Activated naive CD4-positive, alpha-beta T cell treated with anti-CD3 and anti-CD28 coated beads for 36 hours (primary cell): Measurements from ENCODE around the gene NTPCR. TPM values are rescaled to one million over a fixed set of nuclear protein-coding genes. Genes with fewer than 3 reads are reported as not detected.
A peak's percentile ranks its signal among the peaks of the same experiment; 100 is the strongest.

Source experiments
- CTCF ChIA-PET: fragments of 350-600 bp; sonication (Branson Sonifier 250); formaldehyde crosslinking; loops from one replicate; lab custom pipeline; 2021; ENCODE audit warnings: antibody characterized with exemption; lab: Charles Lee
- DNase-seq: peaks from one replicate; pipeline ENCODE4 v3.0.0-alpha.2; 2020
- H3K27ac Mint-ChIP-seq: one replicate; pipeline ENCODE4 v1.8.0; 2021; ENCODE audit warnings: mild to moderate bottlenecking, mixed read lengths
- H3K27me3 Mint-ChIP-seq: one replicate; pipeline ENCODE4 v1.8.0; 2021; ENCODE audit warnings: low read depth, mixed read lengths
- H3K36me3 Mint-ChIP-seq: one replicate; pipeline ENCODE4 v1.8.0; 2021; ENCODE audit warnings: low read depth, mixed read lengths
- H3K4me1 Mint-ChIP-seq: one replicate; pipeline ENCODE4 v1.8.0; 2021; ENCODE audit warnings: low read depth, mixed read lengths
- H3K4me3 Mint-ChIP-seq: one replicate; pipeline ENCODE4 v1.8.0; 2021; ENCODE audit warnings: mild to moderate bottlenecking, moderate library complexity, mixed read lengths
- H3K9me3 Mint-ChIP-seq: one replicate; pipeline ENCODE4 v1.8.0; 2021; ENCODE audit warnings: mixed read lengths
- intact Hi-C: fragments of 100-400 bp; cut with micrococcal nuclease; formaldehyde crosslinking; loops from one replicate; pipeline ENCODE4 v1.15.1; 2023
- total RNA-seq, 2 experiments: library from RNA; stranded (reverse); gene quantifications; one replicate each; pipeline ENCODE4 v1.2.3, GENCODE V29; 2021

NTPCR gene
- total RNA-seq, 2 experiments from 2014 or later = 53.1 TPM

DNA sequence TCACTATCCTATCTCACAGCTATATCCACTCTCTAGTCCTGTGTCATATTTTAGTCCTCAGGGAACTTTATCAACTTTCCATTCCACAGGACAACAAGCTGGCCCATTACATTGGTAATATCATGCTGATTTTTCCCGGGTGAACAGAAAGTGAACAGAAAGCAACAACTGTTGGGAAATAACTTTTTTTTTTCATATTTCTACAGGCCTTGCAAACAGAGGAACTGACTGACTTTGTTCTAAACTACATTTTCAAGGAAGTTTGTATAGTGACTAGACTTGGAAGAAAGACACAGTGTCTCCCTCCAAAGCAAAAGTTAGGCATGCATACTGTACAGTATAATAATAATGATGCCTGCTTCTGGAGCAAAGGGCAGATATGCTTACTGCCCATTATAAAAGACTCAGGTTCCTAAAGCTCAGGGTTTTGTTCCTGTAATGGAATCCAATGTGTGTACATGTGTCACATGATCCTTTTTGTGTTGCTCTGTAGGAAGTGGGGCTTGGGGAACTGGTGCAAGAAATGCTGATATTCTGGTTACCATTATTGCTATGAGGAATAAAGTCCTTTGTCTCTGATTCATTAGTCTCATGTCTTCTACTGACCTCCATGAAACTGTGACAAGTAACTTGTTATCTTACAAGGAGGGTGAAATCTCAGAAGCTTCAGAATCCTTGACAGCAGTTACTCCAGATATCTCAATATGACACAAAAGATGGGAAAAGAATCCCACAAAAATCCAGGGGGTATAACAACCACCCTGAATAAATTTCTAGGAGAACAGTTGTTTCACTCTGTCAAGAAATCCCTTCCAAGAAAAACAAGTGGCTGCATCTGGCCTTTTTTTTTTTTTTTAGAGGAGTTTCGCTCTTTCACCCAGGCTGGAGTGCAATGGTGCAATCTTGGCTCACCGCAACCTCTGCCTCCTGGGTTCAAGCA lies 17.7 kb upstream of the NTPCR start:
- CTCF ChIA-PET = no interaction called here
- H3K36me3 Mint-ChIP-seq = no peaks in the 10 kb centered on the region
- no peaks in the 10 kb centered on the region for H3K4me1 Mint-ChIP-seq
- no peak overlapping the region for H3K4me3 Mint-ChIP-seq
- intact Hi-C loops = no loop called here
- no peak for DNase-seq
- H3K27me3 Mint-ChIP-seq = no peaks in the 10 kb centered on the region
- H3K9me3 Mint-ChIP-seq = no peaks in the 10 kb centered on the region
- no peak overlapping the region for H3K27ac Mint-ChIP-seq

DNA sequence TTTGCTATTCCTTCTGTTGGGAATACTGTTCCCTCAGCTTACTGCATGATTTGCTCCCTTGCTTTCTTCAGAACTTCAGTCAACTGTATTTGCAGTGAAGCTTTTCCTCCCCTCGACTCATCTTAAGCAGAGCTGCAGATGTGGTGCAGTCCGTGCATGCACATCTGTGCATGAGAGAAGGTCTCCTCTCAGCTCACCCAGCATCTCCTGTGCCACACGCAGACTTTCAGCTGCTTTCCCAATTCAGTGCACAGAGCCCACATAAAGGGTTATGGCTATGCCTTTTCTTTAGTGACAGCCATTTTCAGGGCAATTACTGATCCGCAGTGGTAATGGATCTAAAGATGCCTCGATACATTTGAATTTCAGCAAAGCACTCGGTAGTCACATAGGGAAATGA lies 13.5 kb upstream of the NTPCR start:
- peaks cover 9% of the 10 kb centered on the region for H3K27me3 Mint-ChIP-seq
- no peak overlapping the region for H3K4me3 Mint-ChIP-seq
- DNase-seq = no peak
- intact Hi-C loops = no loop called here
- no peaks in the 10 kb centered on the region for H3K9me3 Mint-ChIP-seq
- CTCF ChIA-PET = no interaction called here
- no peak overlapping the region for H3K27ac Mint-ChIP-seq
- H3K4me1 Mint-ChIP-seq = no peaks in the 10 kb centered on the region
- H3K36me3 Mint-ChIP-seq = no peaks in the 10 kb centered on the region

DNA sequence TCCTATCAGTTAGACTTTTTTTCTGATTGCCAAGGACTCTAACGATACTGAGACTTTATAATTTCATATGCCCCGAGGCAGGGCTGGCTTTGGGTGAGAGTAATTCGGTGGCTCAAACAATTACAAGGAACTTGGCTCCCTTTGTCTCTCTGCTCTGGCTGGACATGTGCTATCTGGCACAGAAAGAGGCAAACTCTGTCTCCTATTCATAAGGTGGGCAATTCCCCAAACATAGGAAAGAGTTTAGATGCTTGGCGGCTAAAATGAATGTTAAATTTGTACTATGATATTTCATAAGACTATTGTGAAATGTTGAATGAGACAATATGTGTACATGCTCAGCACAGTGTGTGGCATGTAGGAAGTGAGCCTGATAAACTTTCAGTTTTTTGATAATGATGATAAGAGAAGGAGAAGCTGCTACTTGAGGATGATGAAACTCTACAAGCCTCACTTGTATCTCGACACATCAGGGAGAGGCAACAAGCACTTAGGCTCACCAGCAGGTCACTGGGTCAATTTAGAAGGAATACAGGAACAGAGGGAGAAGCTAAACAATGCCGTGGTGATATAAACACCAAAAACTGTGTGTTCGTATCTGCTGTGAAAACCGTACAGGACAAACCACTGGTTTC lies 12.6 kb upstream of the NTPCR start:
- H3K27ac Mint-ChIP-seq = no peak overlapping the region
- no peaks in the 10 kb centered on the region for H3K4me1 Mint-ChIP-seq
- no peak for DNase-seq
- H3K27me3 Mint-ChIP-seq = peaks cover 9% of the 10 kb centered on the region
- H3K36me3 Mint-ChIP-seq = no peaks in the 10 kb centered on the region
- no peak overlapping the region for H3K4me3 Mint-ChIP-seq
- intact Hi-C loops = no loop called here
- CTCF ChIA-PET = no interaction called here
- no peaks in the 10 kb centered on the region for H3K9me3 Mint-ChIP-seq

DNA sequence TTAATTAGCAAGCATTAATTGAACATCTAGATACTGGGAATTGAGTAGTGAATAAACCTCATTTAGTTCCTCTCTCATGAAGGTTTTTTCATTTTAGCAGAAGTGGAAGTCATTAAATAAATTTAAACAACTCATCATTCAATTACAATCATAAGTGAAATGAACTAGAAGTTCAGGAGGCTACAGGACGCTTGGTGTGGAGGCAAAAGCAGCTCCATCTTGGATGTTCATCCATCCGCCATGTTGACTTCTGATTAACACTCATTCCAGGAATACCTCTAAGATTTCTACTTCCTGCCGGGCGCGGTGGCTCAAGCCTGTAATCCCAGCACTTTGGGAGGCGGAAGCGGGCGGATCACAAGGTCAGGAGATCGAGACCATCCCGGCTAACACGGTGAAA lies 11.5 kb upstream of the NTPCR start:
- intact Hi-C loops = no loop called here
- peaks cover 7% of the 10 kb centered on the region for H3K4me1 Mint-ChIP-seq
- H3K4me3 Mint-ChIP-seq = no peak overlapping the region
- H3K27me3 Mint-ChIP-seq = peaks cover 9% of the 10 kb centered on the region
- no peaks in the 10 kb centered on the region for H3K36me3 Mint-ChIP-seq
- H3K27ac Mint-ChIP-seq = no peak overlapping the region
- CTCF ChIA-PET = no interaction called here
- DNase-seq = no peak
- no peaks in the 10 kb centered on the region for H3K9me3 Mint-ChIP-seq

DNA sequence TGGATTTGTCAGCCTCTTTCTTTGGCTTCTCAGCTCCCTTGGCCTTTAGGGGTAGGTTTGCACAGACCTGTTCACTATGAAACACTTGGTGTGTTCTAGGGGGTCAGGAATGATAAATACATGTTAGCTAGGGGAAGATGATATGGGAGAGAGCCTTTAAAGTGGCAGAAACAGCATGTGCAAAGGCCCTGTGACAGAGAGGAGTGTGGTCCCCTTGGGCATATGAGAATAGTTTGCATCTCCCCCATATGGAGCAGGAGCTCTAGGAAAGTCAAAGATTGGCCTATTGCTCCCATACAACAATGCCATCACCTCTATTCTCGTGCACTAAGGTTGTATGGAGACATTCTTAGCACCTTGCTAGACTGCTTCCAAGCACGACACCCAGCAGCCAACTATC lies 10.7 kb upstream of the NTPCR start:
- H3K4me3 Mint-ChIP-seq = no peak overlapping the region
- no peaks in the 10 kb centered on the region for H3K36me3 Mint-ChIP-seq
- peaks cover 9% of the 10 kb centered on the region for H3K27me3 Mint-ChIP-seq
- H3K4me1 Mint-ChIP-seq = peaks cover 13% of the 10 kb centered on the region
- H3K27ac Mint-ChIP-seq = no peak overlapping the region
- no peak for DNase-seq
- intact Hi-C loops = no loop called here
- CTCF ChIA-PET = no interaction called here
- H3K9me3 Mint-ChIP-seq = no peaks in the 10 kb centered on the region

DNA sequence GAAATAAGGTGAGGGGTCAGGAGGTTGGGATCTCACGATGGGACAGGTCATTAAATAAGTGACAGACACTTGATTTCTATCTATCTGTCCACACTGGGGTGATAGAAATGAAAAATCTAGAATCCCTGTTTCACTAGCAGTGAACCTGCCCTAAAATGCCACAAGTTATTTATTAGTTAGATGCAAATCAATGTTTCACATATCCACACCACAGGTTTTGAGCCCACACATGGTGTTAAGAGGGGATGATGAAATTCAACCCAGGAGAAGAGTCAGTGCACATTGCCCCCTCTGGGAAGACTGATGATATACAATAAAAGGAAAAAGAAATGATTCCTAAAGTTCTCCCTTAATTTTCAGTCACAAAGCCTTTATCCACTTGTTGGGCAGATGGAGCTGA lies 10.1 kb upstream of the NTPCR start:
- intact Hi-C loops = no loop called here
- no peaks in the 10 kb centered on the region for H3K36me3 Mint-ChIP-seq
- no peak overlapping the region for H3K27ac Mint-ChIP-seq
- DNase-seq = no peak
- peaks cover 9% of the 10 kb centered on the region for H3K27me3 Mint-ChIP-seq
- no peaks in the 10 kb centered on the region for H3K9me3 Mint-ChIP-seq
- CTCF ChIA-PET = no interaction called here
- no peak overlapping the region for H3K4me3 Mint-ChIP-seq
- H3K4me1 Mint-ChIP-seq = peaks cover 13% of the 10 kb centered on the region

DNA sequence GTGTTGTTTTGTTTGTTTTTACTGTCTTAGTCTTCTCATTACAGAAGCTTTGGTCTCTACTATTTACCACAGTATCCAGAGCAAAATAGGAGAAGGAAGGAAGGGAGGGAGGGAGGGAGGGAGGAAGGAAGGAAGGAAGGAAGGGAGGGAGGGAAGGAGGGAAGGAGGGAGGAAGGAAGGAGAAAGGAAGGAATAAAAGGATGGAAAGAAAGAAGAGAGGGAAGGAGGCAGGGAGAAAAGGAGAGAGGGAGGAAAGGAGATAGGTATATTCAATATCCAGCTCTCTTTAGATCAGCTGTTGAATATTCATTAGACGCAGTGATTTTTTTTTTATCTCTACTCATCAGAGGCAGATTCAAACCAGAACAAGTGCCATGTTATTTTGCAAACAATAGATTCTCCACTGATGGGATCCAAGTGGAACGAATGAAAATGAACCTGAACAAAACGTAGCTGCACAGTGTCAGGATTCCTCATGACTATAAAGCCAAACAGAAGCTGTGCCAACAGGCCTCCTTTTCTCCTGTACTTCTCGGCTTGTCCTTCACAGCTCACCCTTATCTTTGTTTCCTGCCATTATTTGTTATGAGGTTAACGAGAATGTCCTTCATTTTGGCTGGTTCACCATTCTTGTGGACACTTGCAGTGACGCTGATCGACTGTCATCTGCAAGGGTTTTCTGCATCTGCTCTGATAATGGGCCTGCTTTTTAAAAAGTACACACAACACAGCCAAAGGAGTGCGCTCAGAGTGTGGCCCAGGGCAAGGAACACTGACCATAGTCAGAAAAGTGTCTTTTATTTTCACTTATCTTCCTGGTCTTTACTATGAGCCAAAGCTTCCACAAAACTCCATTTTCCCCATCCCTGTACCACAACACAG lies 7.8 kb upstream of the NTPCR start:
- intact Hi-C loops = no loop called here
- no peak for DNase-seq
- Mint-ChIP-seq H3K27ac (no peak overlapping the region), H3K36me3 (no peaks in the 10 kb centered on the region), H3K27me3 (peaks cover 9% of the 10 kb centered on the region), H3K4me1 (peaks cover 13% of the 10 kb centered on the region), H3K9me3 (no peaks in the 10 kb centered on the region), H3K4me3 (no peak overlapping the region)
- CTCF ChIA-PET = interaction anchor here (1.3 kb wide), 1 partner anchor 11 kb away, joined by 4 read pairs; no protein-coding TSS in a partner anchor

DNA sequence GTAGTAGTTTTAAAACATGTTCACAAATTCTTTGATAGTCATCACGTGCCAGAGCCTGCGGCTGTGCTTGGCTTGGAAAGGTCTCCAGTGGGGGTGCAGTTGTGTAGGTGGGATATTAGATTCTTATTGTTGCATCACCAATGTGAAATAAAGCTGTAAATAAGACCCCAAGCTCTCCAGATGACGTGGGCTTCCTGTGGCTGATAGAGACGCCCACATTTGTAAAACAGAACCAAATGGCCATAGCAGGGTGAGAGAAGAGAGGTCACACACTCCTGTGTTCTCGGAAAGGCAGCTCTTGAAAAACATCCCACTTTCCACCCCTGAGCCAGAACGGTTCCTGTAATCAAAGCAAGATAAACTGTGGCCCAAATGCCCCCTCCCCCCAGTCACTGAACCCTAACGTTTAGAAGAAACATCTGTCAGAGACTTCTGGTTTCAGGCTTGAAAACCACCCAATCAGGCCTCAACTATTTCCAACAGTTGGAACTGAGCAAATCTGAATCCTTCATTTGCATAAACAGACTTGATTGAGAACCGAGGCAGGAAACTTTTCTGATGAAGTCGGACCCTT lies 6.6 kb upstream of the NTPCR start:
- peaks cover 3% of the 10 kb centered on the region for H3K27me3 Mint-ChIP-seq
- intact Hi-C loops = no loop called here
- peak overlapping the region; percentile 6 for H3K27ac Mint-ChIP-seq
- no peak overlapping the region for H3K4me3 Mint-ChIP-seq
- DNase-seq = peak; percentile 25
- CTCF ChIA-PET = no interaction called here
- no peaks in the 10 kb centered on the region for H3K9me3 Mint-ChIP-seq
- H3K4me1 Mint-ChIP-seq = peaks cover 13% of the 10 kb centered on the region
- no peaks in the 10 kb centered on the region for H3K36me3 Mint-ChIP-seq

DNA sequence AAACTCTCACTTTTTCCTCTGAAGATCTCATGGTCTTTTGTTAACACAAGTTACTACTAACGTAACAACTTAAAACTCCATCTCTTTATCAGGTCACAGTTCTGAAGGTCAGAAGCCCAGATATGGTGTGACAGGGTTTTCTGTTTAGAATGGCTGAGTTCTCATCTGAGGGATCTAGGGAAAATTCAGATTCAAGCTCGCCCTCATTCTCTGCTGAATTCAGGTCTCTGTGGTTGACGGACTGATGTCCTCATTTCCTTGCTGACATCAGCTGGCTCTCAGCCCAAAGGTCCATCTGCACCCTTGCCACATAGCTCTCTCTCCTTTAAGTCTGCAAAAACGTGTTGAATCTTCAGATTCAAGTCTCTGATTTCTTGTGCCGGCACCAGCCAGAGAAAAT lies 6.1 kb upstream of the NTPCR start:
- Mint-ChIP-seq H3K4me3 (no peak overlapping the region), H3K36me3 (no peaks in the 10 kb centered on the region), H3K4me1 (peaks cover 16% of the 10 kb centered on the region), H3K27ac (peak overlapping the region; percentile 6), H3K27me3 (no peaks in the 10 kb centered on the region), H3K9me3 (no peaks in the 10 kb centered on the region)
- CTCF ChIA-PET = no interaction called here
- DNase-seq = no peak
- intact Hi-C loops = no loop called here

DNA sequence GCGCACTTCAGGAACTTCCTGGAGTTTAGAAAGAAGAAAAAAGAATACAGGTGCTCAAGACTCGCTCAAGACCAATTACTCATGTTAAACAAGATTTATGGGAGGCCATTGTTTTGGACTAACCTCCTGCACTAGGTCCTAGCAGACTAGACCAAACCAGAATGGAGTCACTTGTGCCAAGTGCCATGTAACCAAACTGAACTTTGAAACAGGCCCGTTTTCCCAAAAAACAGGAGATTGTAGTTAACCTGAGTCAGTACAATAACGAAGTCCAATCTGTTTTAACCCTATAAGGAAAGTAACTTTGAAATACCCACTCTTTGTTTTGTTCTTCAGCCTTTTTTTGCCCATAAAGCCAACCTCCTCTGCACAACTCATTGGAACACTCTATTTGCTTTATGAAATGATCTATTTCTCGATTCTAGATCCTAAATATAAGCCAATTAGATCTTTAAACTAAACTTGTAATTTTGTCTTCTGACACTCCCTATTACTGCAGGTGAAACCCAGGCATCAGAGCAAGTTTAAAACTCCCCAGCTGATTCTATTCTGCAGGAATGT lies 695 bp upstream of the NTPCR start:
- Mint-ChIP-seq H3K9me3 (no peaks in the 10 kb centered on the region), H3K36me3 (peaks cover 1% of the 10 kb centered on the region), H3K27me3 (no peaks in the 10 kb centered on the region), H3K4me1 (peaks cover 31% of the 10 kb centered on the region), H3K4me3 (peak overlapping the region; percentile 92), H3K27ac (peak overlapping the region; percentile 92)
- CTCF ChIA-PET = no interaction called here
- DNase-seq = no peak
- intact Hi-C loops = loop anchor here (1.0 to 5.0 kb wide), 7 partner anchors 26 to 1972 kb away; partner anchors contain the start of genes ARV1, MAP10, MAP3K21 and PCNX2

DNA sequence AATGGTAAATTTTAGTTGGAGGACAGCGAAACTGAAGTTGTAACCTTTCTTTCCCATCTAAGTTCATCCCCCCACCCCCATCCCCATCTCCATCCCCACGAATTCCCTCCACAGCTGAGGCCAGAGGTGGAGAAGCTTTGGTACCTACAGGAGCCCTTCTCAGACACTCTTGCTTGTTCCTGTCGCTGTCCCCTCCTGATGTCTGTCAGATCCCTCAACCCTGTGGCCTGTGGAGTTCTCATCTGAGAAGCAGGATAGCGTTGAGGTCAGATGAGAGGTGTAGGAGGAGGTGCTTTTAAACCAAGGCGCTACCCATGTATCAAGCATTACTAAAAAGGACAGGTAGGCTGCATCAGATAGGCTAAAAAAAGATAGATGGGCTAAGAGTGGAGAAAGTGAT lies 769 bp downstream of the NTPCR start:
- H3K4me1 Mint-ChIP-seq = peaks cover 31% of the 10 kb centered on the region
- peak; percentile 35 for DNase-seq
- peaks cover 7% of the 10 kb centered on the region for H3K36me3 Mint-ChIP-seq

More for the DNA sequence above, 769 bp downstream of the NTPCR start:
- Mint-ChIP-seq H3K27ac (peak overlapping the region; percentile 92), H3K9me3 (no peaks in the 10 kb centered on the region), H3K27me3 (no peaks in the 10 kb centered on the region), H3K4me3 (peak overlapping the region; percentile 92)
- intact Hi-C loops = loop anchor here (2.0 to 5.0 kb wide), 4 partner anchors 320 to 1974 kb away; partner anchors contain the start of genes ARV1, MAP3K21, PCNX2 and SIPA1L2
- CTCF ChIA-PET = no interaction called here
